ENCODE results near the gene DGKD.

DNA sequence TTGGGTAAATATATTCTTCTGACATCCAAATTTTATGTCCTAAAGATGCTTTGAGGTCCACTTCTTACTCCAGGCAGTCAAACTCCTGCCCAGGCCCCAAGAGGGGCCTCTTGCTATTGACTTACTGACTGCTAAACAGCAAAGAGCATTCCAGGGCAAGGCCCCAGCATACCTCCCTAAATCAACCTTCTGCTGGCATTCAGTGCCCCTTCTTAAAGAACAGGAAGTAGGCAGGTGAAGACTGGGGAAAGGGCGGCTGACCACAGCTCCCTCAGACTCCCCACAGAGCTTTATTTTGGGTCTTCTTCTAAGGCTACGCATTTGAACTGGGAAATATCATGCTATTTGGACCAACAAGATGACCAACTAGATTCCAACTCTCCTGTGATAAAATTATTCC is 143.4 kb downstream of the DGKD start:
- TF ChIP-seq SUZ12 (IDR thresholded peaks at IDR 0.05; ENCODE audit: extremely low read depth, insufficient read depth, insufficient read length) (no peak), ZNF274 (IDR thresholded peaks at IDR 0.05; ENCODE audit: low read depth, low read length) (no peak), YY1 (IDR thresholded peaks at IDR 0.05; ENCODE audit: insufficient read depth, insufficient read length) (no peak)

Data from NT2/D1 (cell line).